ENCODE measurements around the gene GPN3.
A peak's percentile ranks its signal among the peaks of the same experiment; 100 is the strongest.
"Not testable (repeated sequence)": the region's sequence is repeated elsewhere in the genome, so short reads cannot be mapped to it uniquely, and the experiment has no call there.

Gene GPN3

GRCh38 chr12:110468214-110469048, at the start of gene GPN3, which contains the start of gene FAM216A:
GPN3 (minus strand) TSS chr12:110468257; CDS start chr12:110468203, 54 bp downstream.
FAM216A (plus strand) TSS chr12:110468845; CDS start chr12:110468876, 31 bp downstream.
- peak; percentile 98 to 99 for DNase-seq

DNA sequence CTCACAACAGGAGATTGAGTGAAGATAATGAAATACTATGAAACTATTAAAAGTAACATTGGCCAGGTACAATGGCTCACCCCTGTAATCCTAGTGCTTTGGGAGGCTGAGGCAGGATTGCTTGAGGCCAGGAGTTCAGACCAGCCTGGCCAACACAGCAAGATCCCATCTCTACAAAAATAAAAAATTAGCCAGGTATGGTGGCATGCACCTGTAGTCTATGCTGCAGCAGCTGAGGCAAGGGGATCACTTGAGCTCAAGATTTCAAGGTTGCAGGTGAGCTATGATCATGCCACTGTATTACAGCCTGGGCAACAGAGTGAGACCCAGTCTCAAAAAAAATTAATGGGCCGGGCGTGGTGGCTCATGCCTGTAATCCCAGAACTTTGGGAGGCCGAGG, 48.9 kb upstream of the GPN3 start:
- DNase-seq, result no peak

- no peak for DNase-seq
These were observed 46.3 kb upstream of the GPN3 start for GRCh38 chr12:110514363-110514762.

- no peak for DNase-seq
These were observed 45.8 kb upstream of the GPN3 start for GRCh38 chr12:110513842-110514241.

GRCh38 chr12:110508071-110508586, 40.1 kb upstream of the GPN3 start:
- DNase-seq, result no peak

GRCh38 chr12:110505332-110505731, 37.3 kb upstream of the GPN3 start:
- no peak for DNase-seq

DNA sequence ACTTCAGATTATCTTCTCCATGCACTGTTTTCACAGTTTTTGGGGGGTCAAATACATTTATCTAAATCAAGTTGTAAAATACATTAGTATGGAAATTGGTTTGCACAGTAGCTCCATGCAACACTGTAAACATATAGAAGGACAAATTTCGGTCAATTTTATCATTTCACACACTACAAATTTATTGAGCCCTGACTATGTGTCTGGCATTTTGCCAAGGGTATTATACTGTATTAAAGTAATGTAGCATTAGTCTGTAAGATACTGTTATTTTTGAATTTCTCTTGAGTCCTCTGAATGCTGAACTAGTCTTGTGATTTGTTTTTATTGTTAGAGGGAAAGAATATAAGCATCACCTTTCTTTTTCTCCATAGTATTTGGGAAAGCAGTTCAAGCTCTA, 35.4 kb upstream of the GPN3 start:
- no peak for DNase-seq

GRCh38 chr12:110501752-110502738, 34.0 kb upstream of the GPN3 start, which contains the start of the genes RAD9B and VPS29:
RAD9B (plus strand) TSS chr12:110502331; CDS start chr12:110502338, 7 bp downstream.
VPS29 (minus strand) TSS chr12:110502111; CDS start chr12:110502051, 60 bp downstream.
- peak; percentile 97 to 98 for DNase-seq

DNA sequence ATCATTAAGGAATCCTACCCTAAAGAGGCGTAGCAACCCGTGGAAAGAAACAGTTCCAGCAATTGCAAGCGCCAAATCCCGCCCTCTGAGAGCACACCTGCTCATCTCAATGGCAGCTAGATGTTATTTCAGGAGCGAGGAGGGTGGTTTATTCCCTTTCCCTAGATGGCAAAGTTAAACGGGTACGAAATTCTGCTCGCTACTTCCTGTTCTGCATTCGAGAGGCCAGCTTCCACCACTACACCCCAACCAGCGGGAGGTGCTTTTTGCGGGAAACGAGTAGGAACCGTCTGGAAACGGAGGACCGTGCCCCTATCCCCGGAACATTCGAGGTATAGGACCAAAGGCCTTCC, 33.3 kb upstream of the GPN3 start:
- DNase-seq, result peak; percentile 43 to 80

GRCh38 chr12:110498984-110499706, 31.1 kb upstream of the GPN3 start:
- no peak for DNase-seq

GRCh38 chr12:110475426-110475825, 7.4 kb upstream of the GPN3 start:
- DNase-seq, result no peak

DNA sequence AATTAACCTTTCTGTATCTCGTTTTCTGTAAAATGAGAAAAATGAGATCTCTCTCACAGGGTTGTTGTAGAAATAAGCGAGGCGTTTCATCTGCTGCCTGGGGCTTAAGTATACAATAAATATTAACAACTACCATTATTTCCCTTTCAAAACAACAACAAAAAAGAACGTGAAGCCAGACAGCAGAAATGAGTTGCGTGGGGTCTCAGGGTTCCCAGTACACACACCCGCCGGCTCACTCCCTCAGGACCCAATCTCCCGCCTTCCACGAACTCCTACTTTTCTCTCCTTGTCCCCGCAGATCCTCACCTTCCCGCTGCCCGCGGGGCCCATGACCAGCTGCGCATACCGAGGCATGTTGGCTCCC, 227 bp downstream of the GPN3 start:
- DNase-seq, result no peak

DNA sequence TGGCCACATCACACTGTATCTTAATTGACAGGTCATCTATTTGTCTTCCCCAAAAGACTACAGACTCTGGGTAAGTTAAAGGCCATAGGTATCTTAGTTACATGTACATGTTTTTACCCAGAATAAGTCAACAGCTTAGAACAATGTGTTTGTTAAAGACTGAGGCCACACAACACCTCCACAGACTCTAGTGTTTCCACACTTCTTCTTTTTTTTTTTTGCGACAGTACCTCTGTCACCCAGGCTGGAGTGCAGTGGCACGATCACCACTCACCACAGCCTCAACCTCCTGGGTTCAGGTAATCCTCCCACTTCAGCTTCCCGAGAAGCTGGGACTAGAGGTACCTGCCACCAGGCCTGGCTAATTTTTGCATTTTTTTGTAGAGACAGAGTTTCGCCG, 1.3 kb downstream of the GPN3 start:
- no peak for DNase-seq

- not testable (repeated sequence) for DNase-seq
These were observed 2.3 kb downstream of the GPN3 start for GRCh38 chr12:110465765-110466164.

DNA sequence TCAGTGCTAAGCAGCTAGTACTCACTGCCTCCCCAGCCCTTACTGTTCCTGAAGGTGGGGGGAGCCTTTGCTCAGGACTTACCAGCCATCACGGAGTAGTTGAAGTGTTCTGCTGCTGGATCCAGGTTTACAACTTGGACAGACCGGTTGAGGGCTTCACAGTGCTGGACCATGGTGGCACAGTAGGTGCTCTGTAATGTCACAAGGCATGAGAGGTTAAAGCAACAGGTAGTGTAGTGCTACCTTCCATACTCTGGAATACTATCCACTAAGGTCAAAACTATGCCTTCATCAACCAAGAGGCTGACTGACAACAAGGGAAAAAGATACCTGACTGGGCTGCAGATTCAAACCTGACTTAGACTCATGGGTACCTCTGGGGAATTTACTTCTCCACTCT, 3.0 kb downstream of the GPN3 start:
- DNase-seq, result no peak

- DNase-seq, result not testable (repeated sequence)
These were observed 6.9 kb downstream of the GPN3 start for GRCh38 chr12:110461189-110461588.

GRCh38 chr12:110458756-110459155, 9.3 kb downstream of the GPN3 start:
- no peak for DNase-seq

- no peak for DNase-seq
These were observed 14.3 kb downstream of the GPN3 start for GRCh38 chr12:110453569-110454296.

DNA sequence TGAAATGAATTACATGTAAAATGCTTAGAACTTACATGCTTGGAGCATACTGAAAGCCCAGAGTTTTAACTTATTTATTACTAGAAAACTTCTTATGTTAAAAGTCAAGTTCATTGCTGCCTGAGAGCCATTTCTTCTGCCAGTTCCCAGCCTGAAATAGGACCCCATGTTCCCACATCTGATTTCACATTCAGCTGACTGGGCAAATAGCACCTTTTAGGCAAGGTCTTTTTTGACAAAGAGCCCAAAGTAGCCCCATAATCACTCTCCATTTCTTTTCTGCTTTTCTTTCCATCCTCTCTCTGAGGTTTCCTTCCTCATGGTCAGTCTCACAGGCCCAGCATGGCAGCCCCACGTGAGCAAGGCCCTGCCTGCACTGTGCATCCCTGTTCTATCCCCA, 16.8 kb downstream of the GPN3 start:
- DNase-seq, result no peak

GRCh38 chr12:110449799-110450497, 18.1 kb downstream of the GPN3 start, which contains the start of gene ARPC3:
ARPC3 (minus strand) TSS chr12:110450337; CDS start chr12:110450260, 77 bp downstream.
- DNase-seq, result peak; percentile 82 to 93

- no peak for DNase-seq
These were observed 23.6 kb downstream of the GPN3 start for GRCh38 chr12:110444455-110444854.

All from NCI-H187 (cell line).